Measurements from ENCODE around the gene NOPCHAP1. TPM values are rescaled to one million over a fixed set of nuclear protein-coding genes. Genes with fewer than 3 reads are reported as not detected.

The NOPCHAP1 gene
- total RNA-seq, 1 experiment from 2014 or later = 9.8 TPM

GRCh38 chr12:104958001-104958804 lies 27.9 kb upstream of the NOPCHAP1 start, which contains the start of gene SLC41A2:
SLC41A2 (minus strand) TSS chr12:104958290; CDS start chr12:104928527, 29,763 bp downstream.
- Histone ChIP-seq H3K9me3 (replicated peaks) (no peaks in the 10 kb centered on the region), H3K4me3 (peak within 1 kb of the TSS; percentile 77), H3K27me3 (0 out of 2 replicates have a peak, but pooled peaks cover 4% of the 10 kb centered on the region), H3K36me3 (no peaks in the 10 kb centered on the region), H3K4me1 (no peaks in the 10 kb centered on the region; the same call in 1 of the 2 replicates), H3K27ac (peak within 1 kb of the TSS; percentile 63)
- peak; percentile 71 to 75 for DNase-seq

DNA sequence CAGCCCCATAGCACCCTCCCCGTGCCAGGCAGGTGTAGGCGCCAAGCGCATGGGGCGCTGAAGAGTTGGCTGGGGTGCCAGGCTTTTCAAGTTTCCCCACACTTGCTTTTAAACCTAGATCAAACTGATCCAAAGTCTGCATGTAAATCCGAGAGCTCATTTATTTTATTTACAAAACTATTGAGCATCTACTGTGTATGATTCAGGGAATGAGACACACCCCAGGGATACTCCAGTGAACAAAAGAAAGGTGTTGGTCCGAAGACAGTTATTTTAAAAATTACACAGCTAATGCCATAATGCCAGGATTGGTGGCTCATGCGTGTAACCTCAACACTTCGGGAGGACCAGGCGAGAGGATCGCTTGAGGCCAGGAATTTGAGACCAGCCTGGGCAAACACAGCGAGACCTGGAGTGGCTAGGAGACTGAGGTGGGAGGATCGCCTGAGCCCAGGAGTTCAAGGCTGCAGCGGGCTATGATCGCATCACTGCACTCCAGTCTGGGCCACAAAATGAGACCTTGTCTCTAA lies 27.2 kb upstream of the NOPCHAP1 start:
- Histone ChIP-seq H3K36me3 (no peaks in the 10 kb centered on the region), H3K27me3 (0 out of 2 replicates have a peak, but pooled peaks cover 4% of the 10 kb centered on the region), H3K4me1 (no peaks in the 10 kb centered on the region; the same call in 1 of the 2 replicates), H3K4me3 (peak overlapping the region; percentile 77), H3K9me3 (replicated peaks) (no peaks in the 10 kb centered on the region), H3K27ac (peak overlapping the region; percentile 63)
- peak; percentile 19 to 34 for DNase-seq

GRCh38 chr12:104959335-104959841 lies 26.7 kb upstream of the NOPCHAP1 start:
- no peak for DNase-seq
- 0 out of 2 replicates have a peak, but pooled peaks cover 4% of the 10 kb centered on the region for H3K27me3 ChIP-seq
- H3K4me3 ChIP-seq = peak overlapping the region; percentile 77
- H3K27ac ChIP-seq = peak overlapping the region; percentile 63
- H3K36me3 ChIP-seq = no peaks in the 10 kb centered on the region
- H3K4me1 ChIP-seq = no peaks in the 10 kb centered on the region; the same call in 1 of the 2 replicates
- H3K9me3 ChIP-seq (replicated peaks) = no peaks in the 10 kb centered on the region

- Histone ChIP-seq H3K4me1 (no peaks in the 10 kb centered on the region; the same call in 1 of the 2 replicates), H3K36me3 (no peaks in the 10 kb centered on the region), H3K4me3 (no peak overlapping the region), H3K9me3 (replicated peaks) (no peaks in the 10 kb centered on the region), H3K27me3 (0 out of 2 replicates have a peak, but pooled peaks cover 4% of the 10 kb centered on the region), H3K27ac (no peak overlapping the region)
- DNase-seq = no peak
Observed at GRCh38 chr12:104960464-104960863, 25.7 kb upstream of the NOPCHAP1 start.

DNA sequence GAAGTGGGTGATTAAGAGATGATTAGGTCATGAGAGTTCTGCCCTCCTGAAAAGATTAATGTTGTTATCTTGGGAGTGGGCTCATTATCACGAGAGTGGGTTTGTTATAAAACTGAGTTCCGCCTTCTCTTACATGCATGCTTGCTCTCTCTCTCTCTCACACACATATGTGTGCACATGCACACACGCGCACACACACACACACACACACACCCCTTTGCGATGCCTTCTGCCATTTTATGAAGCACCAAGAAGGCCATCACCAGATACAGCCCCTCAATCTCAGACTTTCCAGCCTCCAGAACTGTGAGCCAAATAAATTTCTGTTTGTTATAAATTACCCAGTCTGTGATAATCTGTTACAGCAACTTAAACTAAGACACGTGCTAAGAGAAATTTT lies 22.4 kb upstream of the NOPCHAP1 start:
- H3K9me3 ChIP-seq (replicated peaks) = no peaks in the 10 kb centered on the region
- H3K4me1 ChIP-seq = peaks cover 5% of the 10 kb centered on the region
- H3K27ac ChIP-seq = no peak overlapping the region
- no peak for DNase-seq
- H3K4me3 ChIP-seq = no peak overlapping the region
- H3K36me3 ChIP-seq = no peaks in the 10 kb centered on the region
- H3K27me3 ChIP-seq = no peaks in the 10 kb centered on the region

GRCh38 chr12:104964167-104964855 lies 21.8 kb upstream of the NOPCHAP1 start:
- no peaks in the 10 kb centered on the region for H3K27me3 ChIP-seq
- no peak overlapping the region for H3K27ac ChIP-seq
- no peak for DNase-seq
- no peaks in the 10 kb centered on the region for H3K36me3 ChIP-seq
- H3K4me3 ChIP-seq = no peak overlapping the region
- H3K9me3 ChIP-seq (replicated peaks) = no peaks in the 10 kb centered on the region
- peaks cover 5% of the 10 kb centered on the region for H3K4me1 ChIP-seq

DNA sequence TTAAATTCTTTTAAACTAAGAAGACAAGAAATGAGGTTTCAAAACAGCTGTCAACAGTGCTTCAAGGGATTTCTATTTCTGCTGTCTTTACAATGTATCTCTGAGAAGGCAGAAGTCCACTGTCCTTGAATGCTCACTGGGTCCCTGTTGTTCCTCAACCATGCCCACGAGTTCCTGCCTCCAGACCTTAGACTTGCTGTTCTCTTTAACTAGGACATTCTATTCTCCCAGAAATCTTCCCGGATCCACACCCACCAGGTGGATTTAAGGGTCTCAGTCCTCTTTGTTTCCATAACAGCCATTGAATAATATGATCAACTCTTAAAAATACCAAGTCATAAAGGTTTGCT lies 21.3 kb upstream of the NOPCHAP1 start:
- peaks cover 5% of the 10 kb centered on the region for H3K4me1 ChIP-seq
- no peak for DNase-seq
- H3K27me3 ChIP-seq = no peaks in the 10 kb centered on the region
- no peaks in the 10 kb centered on the region for H3K9me3 ChIP-seq (replicated peaks)
- H3K36me3 ChIP-seq = no peaks in the 10 kb centered on the region
- H3K27ac ChIP-seq = no peak overlapping the region
- H3K4me3 ChIP-seq = no peak overlapping the region

DNA sequence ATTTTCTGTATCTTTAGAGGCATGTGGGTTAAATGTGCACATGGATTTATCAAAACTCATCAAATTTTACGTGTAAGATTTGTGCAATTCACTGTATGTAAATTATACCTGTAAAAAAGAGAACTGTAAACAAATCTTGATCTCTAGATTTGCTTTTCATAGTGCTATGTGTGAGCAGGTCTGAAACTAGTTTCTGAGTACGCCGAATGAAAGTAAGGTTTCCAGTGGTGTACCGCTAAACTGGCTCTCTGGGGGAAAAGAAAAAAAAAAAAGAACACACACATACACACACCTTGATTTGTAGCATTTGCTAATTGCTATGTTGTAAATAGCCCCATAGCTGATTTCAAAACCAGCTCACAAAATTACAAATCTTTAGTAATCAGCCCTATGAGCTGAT lies 19.4 kb upstream of the NOPCHAP1 start:
- Histone ChIP-seq H3K27me3 (no peaks in the 10 kb centered on the region), H3K9me3 (replicated peaks) (no peaks in the 10 kb centered on the region), H3K4me3 (no peak overlapping the region), H3K27ac (no peak overlapping the region), H3K36me3 (no peaks in the 10 kb centered on the region), H3K4me1 (peaks cover 5% of the 10 kb centered on the region)
- DNase-seq = no peak

DNA sequence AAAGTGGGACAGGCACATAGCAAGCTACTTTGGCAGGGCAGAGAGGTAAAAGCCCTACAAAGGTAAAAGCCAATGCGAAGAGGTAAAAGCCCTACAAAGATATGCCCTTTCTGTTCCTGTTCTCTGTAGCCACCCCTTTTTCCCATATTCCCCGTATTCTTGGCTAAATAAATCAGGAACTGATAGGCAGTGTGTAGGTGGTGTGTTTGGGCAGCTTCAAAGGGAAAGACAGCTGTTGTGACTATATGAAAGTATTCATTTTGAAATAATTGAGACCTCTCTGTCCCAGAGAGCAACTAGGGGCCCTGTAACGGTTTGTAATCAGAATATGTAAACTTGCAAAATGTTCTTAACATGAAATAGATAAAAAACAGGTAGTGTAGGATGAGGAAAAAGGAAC lies 16.8 kb upstream of the NOPCHAP1 start:
- no peak for DNase-seq
- Histone ChIP-seq H3K9me3 (replicated peaks) (no peaks in the 10 kb centered on the region), H3K4me3 (no peak overlapping the region), H3K36me3 (no peaks in the 10 kb centered on the region), H3K4me1 (peaks cover 5% of the 10 kb centered on the region), H3K27ac (no peak overlapping the region), H3K27me3 (no peaks in the 10 kb centered on the region)

GRCh38 chr12:104971306-104971705 lies 14.8 kb upstream of the NOPCHAP1 start:
- H3K4me1 ChIP-seq = peaks cover 5% of the 10 kb centered on the region
- no peak for DNase-seq
- H3K4me3 ChIP-seq = no peak overlapping the region
- H3K27ac ChIP-seq = no peak overlapping the region
- H3K27me3 ChIP-seq = no peaks in the 10 kb centered on the region
- no peaks in the 10 kb centered on the region for H3K36me3 ChIP-seq
- no peaks in the 10 kb centered on the region for H3K9me3 ChIP-seq (replicated peaks)

- no peak for DNase-seq
- Histone ChIP-seq H3K27me3 (no peaks in the 10 kb centered on the region), H3K9me3 (replicated peaks) (no peaks in the 10 kb centered on the region), H3K36me3 (no peaks in the 10 kb centered on the region), H3K27ac (no peak overlapping the region), H3K4me3 (no peak overlapping the region), H3K4me1 (no peaks in the 10 kb centered on the region)
Observed at GRCh38 chr12:104973250-104973649, 12.9 kb upstream of the NOPCHAP1 start.

GRCh38 chr12:104974626-104975290 lies 11.4 kb upstream of the NOPCHAP1 start:
- no peak overlapping the region for H3K4me3 ChIP-seq
- H3K27me3 ChIP-seq = no peaks in the 10 kb centered on the region
- no peak for DNase-seq
- no peaks in the 10 kb centered on the region for H3K4me1 ChIP-seq
- no peak overlapping the region for H3K27ac ChIP-seq
- no peaks in the 10 kb centered on the region for H3K36me3 ChIP-seq
- H3K9me3 ChIP-seq (replicated peaks) = no peaks in the 10 kb centered on the region

DNA sequence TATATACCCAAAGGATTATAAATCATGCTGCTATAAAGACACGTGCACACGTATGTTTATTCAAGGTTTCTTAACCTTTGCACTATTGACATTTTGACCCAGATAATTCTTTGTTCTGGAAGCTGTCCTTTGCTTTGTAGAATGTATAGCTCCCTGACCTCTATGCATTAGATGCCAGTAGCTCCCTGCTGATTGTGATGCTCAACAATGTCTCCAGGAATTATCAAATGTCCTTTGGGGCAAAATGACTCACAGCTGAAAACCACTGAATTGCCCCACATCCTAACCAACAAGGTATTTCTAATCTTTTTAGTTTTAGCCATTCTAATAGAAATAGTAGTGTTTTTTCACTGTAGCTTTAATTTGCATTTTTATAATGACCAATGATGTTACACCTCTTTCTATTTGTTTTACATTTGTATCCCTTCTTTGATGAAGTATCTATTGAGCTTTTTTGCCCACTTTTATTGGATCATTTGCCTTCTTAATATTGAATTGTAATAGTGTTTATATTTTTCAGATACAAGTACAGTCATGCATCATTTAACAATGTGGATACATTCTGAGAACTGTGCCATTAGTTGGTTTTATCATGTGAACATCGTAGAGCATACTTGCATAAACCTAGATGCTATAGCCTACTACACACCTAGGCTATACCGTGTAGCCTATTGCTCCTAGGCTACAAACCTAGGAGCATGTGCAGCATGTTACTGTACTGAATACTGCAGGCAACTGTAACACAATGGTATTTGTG lies 10.4 kb upstream of the NOPCHAP1 start:
- H3K36me3 ChIP-seq = no peaks in the 10 kb centered on the region
- no peak overlapping the region for H3K4me3 ChIP-seq
- H3K27me3 ChIP-seq = no peaks in the 10 kb centered on the region
- no peaks in the 10 kb centered on the region for H3K9me3 ChIP-seq (replicated peaks)
- no peak overlapping the region for H3K27ac ChIP-seq
- H3K4me1 ChIP-seq = no peaks in the 10 kb centered on the region
- no peak for DNase-seq

GRCh38 chr12:104976703-104977102 lies 9.4 kb upstream of the NOPCHAP1 start:
- H3K36me3 ChIP-seq = no peaks in the 10 kb centered on the region
- no peaks in the 10 kb centered on the region for H3K9me3 ChIP-seq (replicated peaks)
- H3K27me3 ChIP-seq = no peaks in the 10 kb centered on the region

More at GRCh38 chr12:104976703-104977102, 9.4 kb upstream of the NOPCHAP1 start:
- no peak overlapping the region for H3K4me3 ChIP-seq
- no peaks in the 10 kb centered on the region for H3K4me1 ChIP-seq
- DNase-seq = no peak
- H3K27ac ChIP-seq = no peak overlapping the region
